HepG2 (cell line): Measurements from ENCODE around the gene TTBK1. TPM values are rescaled to one million over a fixed set of nuclear protein-coding genes. Genes with fewer than 3 reads are reported as not detected.

ENCODE experiments used
- CHD2 ChIP-seq: IDR thresholded peaks from 2 replicates; pipeline ENCODE4 v1.6.1; 2011; ENCODE audit warnings: low read depth, low read length, improper control_type of control experiment
- DMAP1 ChIP-seq: IDR thresholded peaks from 2 replicates; pipeline ENCODE4 v1.6.1; 2016
- DPF2 ChIP-seq: sonication (generic); formaldehyde crosslinking; IDR thresholded peaks from 2 replicates; pipeline ENCODE4 v1.4.0; 2020; ENCODE audit warnings: mild to moderate bottlenecking, low read depth, missing genetic modification reagents, borderline replicate concordance
- FOSL1 ChIP-seq: sonication (generic); formaldehyde crosslinking; IDR thresholded peaks from 2 replicates; pipeline ENCODE4 v1.9.0; 2021; ENCODE audit warnings: missing genetic modification reagents, borderline replicate concordance
- KAT8 ChIP-seq: IDR thresholded peaks from 2 replicates; pipeline ENCODE4 v1.6.1; 2016; ENCODE audit warnings: missing genetic modification reagents, missing compliant biosample characterization
- KLF15 ChIP-seq: sonication (generic); formaldehyde crosslinking; IDR thresholded peaks from 2 replicates; pipeline ENCODE4 v1.8.1; 2023; ENCODE audit warnings: borderline replicate concordance, mild to moderate bottlenecking, inconsistent platforms, missing genetic modification reagents, mixed read lengths
- NFIB ChIP-seq: sonication (generic); formaldehyde crosslinking; IDR thresholded peaks from 2 replicates; pipeline ENCODE4 v1.9.0; 2021; ENCODE audit warnings: missing genetic modification reagents, mild to moderate bottlenecking, borderline replicate concordance
- PAX8 ChIP-seq: sonication (generic); formaldehyde crosslinking; IDR thresholded peaks from 2 replicates; pipeline ENCODE4 v1.8.0; 2022; ENCODE audit warnings: mild to moderate bottlenecking, missing genetic modification reagents, borderline replicate concordance
- REPIN1 ChIP-seq: sonication (generic); formaldehyde crosslinking; IDR thresholded peaks from 2 replicates; pipeline ENCODE4 v1.8.0; 2022; ENCODE audit warnings: missing genetic modification reagents, low read depth, mild to moderate bottlenecking, borderline replicate concordance
- SP1 ChIP-seq, 2 experiments: fragments of 450-650 bp in 1 of 2; sonication (generic) in 1 of 2; formaldehyde crosslinking in 1 of 2; IDR thresholded peaks; 2 replicates each; pipeline versions ENCODE4 v1.4.0 to v1.6.1; 2016 to 2020; ENCODE audit warnings: missing genetic modification reagents in 1 of 2
- ZNF207 ChIP-seq: fragments of 450-650 bp; IDR thresholded peaks from 2 replicates; pipeline ENCODE4 v1.6.1; 2016; ENCODE audit warnings: antibody characterized with exemption, borderline replicate concordance
- ZNF678 ChIP-seq: sonication (generic); formaldehyde crosslinking; IDR thresholded peaks from 2 replicates; pipeline ENCODE4 v1.4.0; 2020; ENCODE audit warnings: mild to moderate bottlenecking, missing genetic modification reagents
- ZNF780A ChIP-seq: sonication (generic); formaldehyde crosslinking; IDR thresholded peaks from 2 replicates; pipeline ENCODE4 v1.8.0; 2022; ENCODE audit warnings: mild to moderate bottlenecking, missing genetic modification reagents, moderate library complexity
- polyA plus RNA-seq, 8 experiments: library from polyadenylated mRNA; depleted of rRNA in 3 of 8; stranded (reverse) in 7 of 8; unstranded in 1 of 8; fragments of >200 nt; fragmentation: Illumina TruSeq in 4 of 8; extraction: Trizol in 4 of 8; gene quantifications; 2 replicates each; pipeline versions ENCODE4 v1.2.1 to v1.2.3, GENCODE V29; 2011 to 2016; ENCODE audit warnings: low read depth in 4 of 8, missing spikeins in 1 of 8, mixed read lengths in 1 of 8; ENCODE audit not compliant: insufficient read depth in 1 of 8
- total RNA-seq, 5 experiments: library from RNA; depleted of rRNA; stranded (reverse); fragments of >200 nt; fragmentation: Illumina TruSeq; extraction: Trizol; gene quantifications; 2 replicates each; pipeline ENCODE4 v1.2.3, GENCODE V29; 2016; ENCODE audit warnings: low read depth in 1 of 5
- TF ChIP-seq, protein P1 (sequence below): sonication (generic); formaldehyde crosslinking; IDR thresholded peaks from 2 replicates; pipeline ENCODE4 v1.4.0; 2020; ENCODE audit warnings: missing genetic modification reagents
- TF ChIP-seq, protein P2 (sequence below): sonication (generic); formaldehyde crosslinking; IDR thresholded peaks from 2 replicates; pipeline ENCODE4 v1.5.0; 2020; ENCODE audit warnings: mild to moderate bottlenecking, missing genetic modification reagents
- TF ChIP-seq, protein P3 (sequence below): sonication (generic); formaldehyde crosslinking; IDR thresholded peaks from 2 replicates; pipeline ENCODE4 v1.4.0; 2020; ENCODE audit warnings: mild to moderate bottlenecking, missing genetic modification reagents
- TF ChIP-seq, protein P4 (sequence below): sonication (generic); formaldehyde crosslinking; conservative IDR thresholded peaks from 2 replicates; pipeline ENCODE4 v1.8.1; 2023; ENCODE audit warnings: missing genetic modification reagents
- TF ChIP-seq, protein P5 (sequence below): sonication (generic); formaldehyde crosslinking; IDR thresholded peaks from 2 replicates; pipeline ENCODE4 v1.4.0; 2020; ENCODE audit warnings: missing genetic modification reagents

The TTBK1 gene
- total and polyA plus RNA-seq, 2 of the 13 experiments (the other 11 are each of a cell fraction or from before 2014, with no cell fraction given) = 0.24 to 0.33 TPM

DNA sequence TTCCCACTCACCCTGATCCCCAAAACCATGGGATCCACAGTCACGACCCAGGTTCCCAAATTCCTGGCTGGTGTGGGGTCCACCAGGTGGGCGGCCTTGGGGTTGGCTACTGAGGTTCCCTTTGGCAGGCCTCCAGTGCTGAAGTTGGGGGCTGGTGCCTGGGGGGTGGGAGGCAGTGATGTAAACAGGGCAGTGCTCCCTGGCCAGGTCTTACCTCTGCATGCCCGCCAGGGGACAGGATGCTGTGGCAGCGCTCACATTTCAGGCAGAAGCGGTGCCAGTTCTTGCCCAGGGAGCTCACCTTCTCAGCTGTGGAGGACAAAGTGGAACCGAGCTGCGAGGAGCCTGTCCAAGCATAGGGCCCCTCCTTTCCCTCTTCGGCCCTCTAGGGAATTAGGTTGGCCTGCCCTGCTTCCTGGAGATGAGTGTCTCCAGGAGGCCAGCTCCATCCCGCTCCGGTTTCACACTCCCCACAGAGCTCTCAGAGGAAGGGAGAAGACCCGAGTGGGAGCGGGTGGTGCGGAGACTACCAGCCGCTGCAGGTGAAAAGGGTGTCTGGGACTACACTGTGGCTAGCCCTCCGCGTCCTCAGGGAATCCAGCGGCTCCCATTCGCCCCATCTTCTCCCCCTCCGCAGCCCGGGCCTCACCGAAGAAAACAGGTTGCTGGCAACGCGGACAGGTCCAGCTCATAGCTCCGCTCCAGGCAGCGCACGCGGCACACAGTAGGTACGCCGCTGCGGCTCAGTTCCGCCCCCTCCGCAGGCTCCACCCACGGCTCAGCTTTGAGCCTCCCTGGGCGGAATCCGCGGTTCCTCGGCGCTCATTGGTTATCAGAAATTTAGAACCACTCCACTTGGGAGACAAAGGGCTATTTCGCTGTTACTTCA lies 65.1 kb downstream of the TTBK1 start, which contains the start of gene CRIP3 (continued):
- TF ChIP-seq, protein P1, sequence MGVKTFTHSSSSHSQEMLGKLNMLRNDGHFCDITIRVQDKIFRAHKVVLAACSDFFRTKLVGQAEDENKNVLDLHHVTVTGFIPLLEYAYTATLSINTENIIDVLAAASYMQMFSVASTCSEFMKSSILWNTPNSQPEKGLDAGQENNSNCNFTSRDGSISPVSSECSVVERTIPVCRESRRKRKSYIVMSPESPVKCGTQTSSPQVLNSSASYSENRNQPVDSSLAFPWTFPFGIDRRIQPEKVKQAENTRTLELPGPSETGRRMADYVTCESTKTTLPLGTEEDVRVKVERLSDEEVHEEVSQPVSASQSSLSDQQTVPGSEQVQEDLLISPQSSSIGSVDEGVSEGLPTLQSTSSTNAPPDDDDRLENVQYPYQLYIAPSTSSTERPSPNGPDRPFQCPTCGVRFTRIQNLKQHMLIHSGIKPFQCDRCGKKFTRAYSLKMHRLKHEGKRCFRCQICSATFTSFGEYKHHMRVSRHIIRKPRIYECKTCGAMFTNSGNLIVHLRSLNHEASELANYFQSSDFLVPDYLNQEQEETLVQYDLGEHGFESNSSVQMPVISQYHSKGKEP (CRISPR knock-in tag) = no peak
- TF ChIP-seq, protein P2, sequence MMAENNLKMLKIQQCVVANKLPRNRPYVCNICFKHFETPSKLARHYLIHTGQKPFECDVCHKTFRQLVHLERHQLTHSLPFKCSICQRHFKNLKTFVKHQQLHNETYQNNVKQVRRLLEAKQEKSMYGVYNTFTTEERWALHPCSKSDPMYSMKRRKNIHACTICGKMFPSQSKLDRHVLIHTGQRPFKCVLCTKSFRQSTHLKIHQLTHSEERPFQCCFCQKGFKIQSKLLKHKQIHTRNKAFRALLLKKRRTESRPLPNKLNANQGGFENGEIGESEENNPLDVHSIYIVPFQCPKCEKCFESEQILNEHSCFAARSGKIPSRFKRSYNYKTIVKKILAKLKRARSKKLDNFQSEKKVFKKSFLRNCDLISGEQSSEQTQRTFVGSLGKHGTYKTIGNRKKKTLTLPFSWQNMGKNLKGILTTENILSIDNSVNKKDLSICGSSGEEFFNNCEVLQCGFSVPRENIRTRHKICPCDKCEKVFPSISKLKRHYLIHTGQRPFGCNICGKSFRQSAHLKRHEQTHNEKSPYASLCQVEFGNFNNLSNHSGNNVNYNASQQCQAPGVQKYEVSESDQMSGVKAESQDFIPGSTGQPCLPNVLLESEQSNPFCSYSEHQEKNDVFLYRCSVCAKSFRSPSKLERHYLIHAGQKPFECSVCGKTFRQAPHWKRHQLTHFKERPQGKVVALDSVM = no peak
- TF ChIP-seq, protein P3, sequence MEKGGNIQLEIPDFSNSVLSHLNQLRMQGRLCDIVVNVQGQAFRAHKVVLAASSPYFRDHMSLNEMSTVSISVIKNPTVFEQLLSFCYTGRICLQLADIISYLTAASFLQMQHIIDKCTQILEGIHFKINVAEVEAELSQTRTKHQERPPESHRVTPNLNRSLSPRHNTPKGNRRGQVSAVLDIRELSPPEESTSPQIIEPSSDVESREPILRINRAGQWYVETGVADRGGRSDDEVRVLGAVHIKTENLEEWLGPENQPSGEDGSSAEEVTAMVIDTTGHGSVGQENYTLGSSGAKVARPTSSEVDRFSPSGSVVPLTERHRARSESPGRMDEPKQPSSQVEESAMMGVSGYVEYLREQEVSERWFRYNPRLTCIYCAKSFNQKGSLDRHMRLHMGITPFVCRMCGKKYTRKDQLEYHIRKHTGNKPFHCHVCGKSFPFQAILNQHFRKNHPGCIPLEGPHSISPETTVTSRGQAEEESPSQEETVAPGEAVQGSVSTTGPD (CRISPR knock-in tag) = no peak
- TF ChIP-seq ZNF678 (CRISPR knock-in tag) (no peak), KAT8 (CRISPR knock-in tag) (peak; percentile 44), DMAP1 (peak; percentile 49; the same call in 1 of the 2 replicates), DPF2 (CRISPR knock-in tag) (0 out of 2 replicates have a peak, but pooled peaks have one; percentile 24), KLF15 (CRISPR knock-in tag) (0 out of 2 replicates have a peak, but pooled peaks have one; percentile 47), SP1 (IDR thresholded peaks at IDR 0.05) (no peak), SP1 (CRISPR knock-in tag; IDR thresholded peaks at IDR 0.05) (peak; percentile 54), PAX8 (peak; percentile 68; the same call in 1 of the 2 replicates), NFIB (CRISPR knock-in tag) (no peak), CHD2 (no peak; the same call in 1 of the 2 replicates), ZNF780A (no peak), REPIN1 (no peak), ZNF207 (no peak), FOSL1 (CRISPR knock-in tag) (no peak)
- TF ChIP-seq, protein P4, sequence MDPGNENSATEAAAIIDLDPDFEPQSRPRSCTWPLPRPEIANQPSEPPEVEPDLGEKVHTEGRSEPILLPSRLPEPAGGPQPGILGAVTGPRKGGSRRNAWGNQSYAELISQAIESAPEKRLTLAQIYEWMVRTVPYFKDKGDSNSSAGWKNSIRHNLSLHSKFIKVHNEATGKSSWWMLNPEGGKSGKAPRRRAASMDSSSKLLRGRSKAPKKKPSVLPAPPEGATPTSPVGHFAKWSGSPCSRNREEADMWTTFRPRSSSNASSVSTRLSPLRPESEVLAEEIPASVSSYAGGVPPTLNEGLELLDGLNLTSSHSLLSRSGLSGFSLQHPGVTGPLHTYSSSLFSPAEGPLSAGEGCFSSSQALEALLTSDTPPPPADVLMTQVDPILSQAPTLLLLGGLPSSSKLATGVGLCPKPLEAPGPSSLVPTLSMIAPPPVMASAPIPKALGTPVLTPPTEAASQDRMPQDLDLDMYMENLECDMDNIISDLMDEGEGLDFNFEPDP = no peak
- TF ChIP-seq, protein P5, sequence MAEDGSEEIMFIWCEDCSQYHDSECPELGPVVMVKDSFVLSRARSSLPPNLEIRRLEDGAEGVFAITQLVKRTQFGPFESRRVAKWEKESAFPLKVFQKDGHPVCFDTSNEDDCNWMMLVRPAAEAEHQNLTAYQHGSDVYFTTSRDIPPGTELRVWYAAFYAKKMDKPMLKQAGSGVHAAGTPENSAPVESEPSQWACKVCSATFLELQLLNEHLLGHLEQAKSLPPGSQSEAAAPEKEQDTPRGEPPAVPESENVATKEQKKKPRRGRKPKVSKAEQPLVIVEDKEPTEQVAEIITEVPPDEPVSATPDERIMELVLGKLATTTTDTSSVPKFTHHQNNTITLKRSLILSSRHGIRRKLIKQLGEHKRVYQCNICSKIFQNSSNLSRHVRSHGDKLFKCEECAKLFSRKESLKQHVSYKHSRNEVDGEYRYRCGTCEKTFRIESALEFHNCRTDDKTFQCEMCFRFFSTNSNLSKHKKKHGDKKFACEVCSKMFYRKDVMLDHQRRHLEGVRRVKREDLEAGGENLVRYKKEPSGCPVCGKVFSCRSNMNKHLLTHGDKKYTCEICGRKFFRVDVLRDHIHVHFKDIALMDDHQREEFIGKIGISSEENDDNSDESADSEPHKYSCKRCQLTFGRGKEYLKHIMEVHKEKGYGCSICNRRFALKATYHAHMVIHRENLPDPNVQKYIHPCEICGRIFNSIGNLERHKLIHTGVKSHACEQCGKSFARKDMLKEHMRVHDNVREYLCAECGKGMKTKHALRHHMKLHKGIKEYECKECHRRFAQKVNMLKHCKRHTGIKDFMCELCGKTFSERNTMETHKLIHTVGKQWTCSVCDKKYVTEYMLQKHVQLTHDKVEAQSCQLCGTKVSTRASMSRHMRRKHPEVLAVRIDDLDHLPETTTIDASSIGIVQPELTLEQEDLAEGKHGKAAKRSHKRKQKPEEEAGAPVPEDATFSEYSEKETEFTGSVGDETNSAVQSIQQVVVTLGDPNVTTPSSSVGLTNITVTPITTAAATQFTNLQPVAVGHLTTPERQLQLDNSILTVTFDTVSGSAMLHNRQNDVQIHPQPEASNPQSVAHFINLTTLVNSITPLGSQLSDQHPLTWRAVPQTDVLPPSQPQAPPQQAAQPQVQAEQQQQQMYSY (CRISPR knock-in tag) = no peak
